T-cell (primary cell): Measurements from ENCODE around the gene ERF. TPM values are rescaled to one million over a fixed set of nuclear protein-coding genes. Genes with fewer than 3 reads are reported as not detected.

Experiments used
- ATAC-seq, 4 experiments: fragments of 200-7000 bp in 3 of 4; fragments of 150-1000 bp in 1 of 4; cut with Tn5 transposase; replicated peaks in 1 of 4; 1 replicate in 3 of 4; 2 replicates in 1 of 4; pipeline ENCODE4 v1.10.0; 2021; ENCODE audit warnings: moderate library complexity in 3 of 4, mild to moderate bottlenecking in 2 of 4, moderate number of reproducible peaks in 1 of 4
- CTCF ChIA-PET, 2 donors: fragments of 300-600 bp; sonication (Branson Sonifier 250); formaldehyde crosslinking; loops; one replicate each; lab custom pipeline; 2022; ENCODE audit warnings: antibody characterized with exemption in 2 of 2; lab: Charles Lee
- POLR2A ChIA-PET, 2 donors: fragments of 300-600 bp; sonication (Branson Sonifier 250); formaldehyde crosslinking; loops; one replicate each; lab custom pipeline; 2022; ENCODE audit warnings: antibody characterized with exemption in 2 of 2; lab: Charles Lee
- DNase-seq, 35 experiments: peaks; one replicate each; pipeline versions ENCODE4 v3.0.0 to v3.0.0-alpha.2; 2013 to 2023
- H3K27ac ChIP-seq: one replicate; pipeline ENCODE4 v1.5.1; 2013; ENCODE audit warnings: low read length
- H3K27me3 ChIP-seq, 2 experiments: replicated peaks in 1 of 2; 1 replicate in 1 of 2; 2 replicates in 1 of 2; pipeline versions ENCODE4 v1.6.1 to v1.7.0; 2013; ENCODE audit warnings: low read length in 1 of 2, mixed read lengths in 1 of 2; ENCODE audit not compliant: control insufficient read depth in 2 of 2, insufficient read depth in 2 of 2; ENCODE audit errors: extremely low read depth in 1 of 2
- H3K36me3 ChIP-seq, 2 donors: 1 replicate in 1 of 2; 2 replicates in 1 of 2; pipeline versions ENCODE4 v1.6.1 to v1.7.0; 2013; ENCODE audit warnings: low read length in 1 of 2; ENCODE audit not compliant: control insufficient read depth in 2 of 2, insufficient read depth in 1 of 2; ENCODE audit errors: extremely low read depth in 1 of 2
- H3K4me1 ChIP-seq, 2 experiments: 1 replicate in 1 of 2; 2 replicates in 1 of 2; pipeline versions ENCODE4 v1.6.1 to v1.7.0; 2013; ENCODE audit warnings: low read length in 2 of 2, mixed read lengths in 1 of 2; ENCODE audit not compliant: insufficient read depth in 2 of 2, control insufficient read depth in 1 of 2; ENCODE audit errors: extremely low read depth in 1 of 2
- H3K4me3 ChIP-seq, 2 donors: 1 replicate in 1 of 2; 2 replicates in 1 of 2; pipeline versions ENCODE4 v1.5.1 to v1.7.0; 2013; ENCODE audit warnings: mild to moderate bottlenecking in 2 of 2, low read length in 1 of 2, moderate library complexity in 1 of 2; ENCODE audit not compliant: control insufficient read depth in 1 of 2; ENCODE audit errors: extremely low read depth in 1 of 2
- H3K9me3 ChIP-seq: 2 replicates; pipeline ENCODE4 v1.7.0; 2013
- H3K27ac Mint-ChIP-seq, 2 donors: one replicate each; pipeline ENCODE4 v1.8.0; 2020 to 2021; ENCODE audit warnings: mild to moderate bottlenecking in 2 of 2, mixed read lengths in 2 of 2
- H3K27me3 Mint-ChIP-seq, 2 donors: one replicate each; pipeline ENCODE4 v1.8.0; 2021 to 2022; ENCODE audit warnings: mixed read lengths in 2 of 2
- H3K36me3 Mint-ChIP-seq: one replicate; pipeline ENCODE4 v1.8.0; 2021; ENCODE audit warnings: mixed read lengths
- H3K4me1 Mint-ChIP-seq, 3 donors: one replicate each; pipeline ENCODE4 v1.8.0; 2020 to 2022; ENCODE audit warnings: mixed read lengths in 3 of 3, mild to moderate bottlenecking in 1 of 3
- H3K4me3 Mint-ChIP-seq, 3 donors: one replicate each; pipeline ENCODE4 v1.8.0; 2020 to 2022; ENCODE audit warnings: mild to moderate bottlenecking in 3 of 3, mixed read lengths in 3 of 3, moderate library complexity in 3 of 3
- H3K9me3 Mint-ChIP-seq, 3 donors: one replicate each; pipeline ENCODE4 v1.8.0; 2020 to 2022; ENCODE audit warnings: mixed read lengths in 3 of 3
- WGBS: methylation state at CpG from one replicate; pipeline ENCODE4 v1.1.5; 2013; ENCODE audit warnings: missing lambda C conversion rate; ENCODE audit not compliant: insufficient coverage; 5-methylcytosine and 5-hydroxymethylcytosine counted together
- total RNA-seq, 35 experiments: library from RNA in 6 of 35; stranded (reverse) in 6 of 35; fragments of 120-200 nt in 1 of 35; gene quantifications; one replicate each; pipeline versions ENCODE4 v1.2.1 to v1.2.4 and lab custom pipeline; 2013 to 2026

ERF gene
- total RNA-seq, 5 donors from 2014 or later (not counting 1 experiment from before 2014, with no cell fraction given) = 35.9 to 97.3 (median 44.6) TPM

DNA sequence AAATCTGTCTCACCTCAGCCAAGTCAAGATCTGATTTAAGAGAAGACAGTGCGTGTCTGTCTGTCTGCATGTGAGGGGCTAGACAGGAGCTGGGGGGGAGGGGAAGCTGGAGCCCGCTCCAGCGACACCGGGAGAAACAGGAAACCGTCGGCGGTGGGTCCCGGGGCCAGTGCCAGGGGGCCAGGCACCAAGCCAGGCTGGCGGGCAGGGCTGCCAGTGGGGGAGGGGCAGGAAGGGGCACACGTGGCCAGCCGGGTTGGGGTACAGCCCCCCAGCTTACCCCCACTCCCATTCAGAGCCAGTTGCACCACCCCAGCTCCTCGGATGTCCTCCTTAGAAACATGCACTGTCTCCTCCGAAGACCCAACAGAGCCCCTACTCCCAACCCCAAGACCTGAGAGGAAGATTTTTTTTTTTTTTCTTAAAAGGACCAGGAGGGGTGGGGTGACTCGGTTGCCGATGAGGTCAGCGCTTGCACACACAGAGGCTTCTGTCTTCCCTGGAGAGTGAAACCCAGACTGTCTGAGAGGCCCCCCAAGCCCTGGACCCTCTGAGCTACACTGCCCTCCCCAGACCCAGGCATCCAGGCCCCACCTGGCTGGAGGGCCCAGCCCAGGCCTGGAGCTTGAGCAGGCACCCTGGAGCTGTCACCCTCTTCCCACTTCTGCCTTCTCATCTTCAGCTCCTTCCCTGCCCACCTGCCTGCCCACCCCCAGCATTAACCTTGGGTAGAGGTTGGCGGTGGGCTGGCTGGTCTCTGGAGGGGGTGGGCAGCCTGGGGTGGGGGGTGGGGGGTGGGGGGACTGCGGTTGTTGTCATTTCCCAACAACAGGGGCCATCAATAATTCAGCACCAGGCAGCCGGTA, 4.0 kb downstream of the ERF start:
- CTCF ChIA-PET = interaction anchor here (0.5 to 1.3 kb wide), 3 partner anchors 8 to 118 kb away, joined by 3 to 7 read pairs (median 4); partner anchors contain the start of gene GSK3A (in 1 of the 2)
- 30% methylated on average over 9 of the region's 19 CpGs for WGBS
- Mint-ChIP-seq H3K9me3 (no peaks in the 10 kb centered on the region), H3K27ac (peak overlapping the region; percentile 73 to 76), H3K36me3 (no peaks in the 10 kb centered on the region), H3K4me3 (peak overlapping the region in 1 of 3 donors; percentile 95), H3K27me3 (peaks cover 0 to 1% of the 10 kb centered on the region in 2 donors), H3K4me1 (peaks cover 32 to 36% (median 33%) of the 10 kb centered on the region in 3 donors)
- H3K9me3 ChIP-seq = no peaks in the 10 kb centered on the region
- peaks cover 30 to 42% of the 10 kb centered on the region in 2 experiments for H3K4me1 ChIP-seq
- DNase-seq (peak in 2 of 35 experiments; percentile 25 to 38), ATAC-seq (no peak)
- H3K4me3 ChIP-seq = peak overlapping the region in 1 of 2 donors; percentile 23
- POLR2A ChIA-PET = interaction anchor here in 1 of 2 donors (0.7 kb wide), 2 partner anchors 9 to 19 kb away, joined by 3 to 4 read pairs; partner anchors contain the start of gene GSK3A
- peaks cover 0 to 5% of the 10 kb centered on the region in 2 experiments for H3K27me3 ChIP-seq
- peak overlapping the region; percentile 55 for H3K27ac ChIP-seq
- H3K36me3 ChIP-seq = peaks cover 0 to 13% of the 10 kb centered on the region in 2 donors

DNA sequence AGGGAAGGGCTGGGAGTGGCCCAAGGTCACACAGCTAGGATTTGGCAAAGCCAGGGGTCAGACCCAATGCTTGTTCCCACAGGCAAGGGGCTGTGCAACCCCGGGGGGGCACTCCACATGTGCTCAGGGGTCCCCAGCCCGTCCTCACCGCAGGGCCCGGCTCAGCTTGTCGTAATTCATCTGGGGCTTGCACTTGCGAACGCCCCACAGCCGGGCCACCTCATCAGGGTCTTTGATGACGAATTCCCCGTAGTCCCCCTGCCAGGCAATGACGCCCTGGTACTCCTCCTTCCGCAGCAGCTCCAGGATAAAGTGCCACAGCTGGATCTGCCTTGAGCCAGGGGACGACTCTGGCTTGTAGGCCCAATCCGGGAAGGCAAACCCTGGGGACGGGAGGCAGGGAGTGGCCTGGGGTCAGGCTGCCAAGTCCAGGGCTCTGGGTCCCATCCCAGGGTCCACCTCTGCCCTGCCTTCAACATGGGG, 4.7 kb downstream of the ERF start:
- no peak for ATAC-seq
- Histone ChIP-seq H3K27me3 (no peaks in the 10 kb centered on the region), H3K36me3 (peaks cover 0 to 13% of the 10 kb centered on the region in 2 donors), H3K9me3 (no peaks in the 10 kb centered on the region), H3K4me1 (peaks cover 25 to 36% of the 10 kb centered on the region in 2 experiments), H3K27ac (peak overlapping the region; percentile 55), H3K4me3 (no peak overlapping the region)
- Mint-ChIP-seq H3K4me3 (peak overlapping the region in 1 of 3 donors; percentile 95), H3K4me1 (peaks cover 34 to 37% (median 36%) of the 10 kb centered on the region in 3 donors), H3K27me3 (no peaks in the 10 kb centered on the region), H3K27ac (peak overlapping the region; percentile 73 to 76), H3K36me3 (no peaks in the 10 kb centered on the region), H3K9me3 (no peaks in the 10 kb centered on the region)
- 97% methylated on average over 15 of the region's 15 CpGs for WGBS
- DNase-seq = no peak
- ChIA-PET CTCF (interaction anchor here in 1 of 2 donors (0.5 kb wide), 1 partner anchor 11 kb away, joined by 4 read pairs; no protein-coding TSS in a partner anchor), POLR2A (interaction anchor here in 1 of 2 donors (0.7 kb wide), 1 partner anchor 8 kb away, joined by 4 read pairs; the partner anchor contains the start of gene GSK3A)

GRCh38 chr19:42249769-42250168, 5.2 kb downstream of the ERF start:
- H3K27me3 ChIP-seq = no peaks in the 10 kb centered on the region
- ATAC-seq = no peak
- H3K4me3 Mint-ChIP-seq = peak overlapping the region in 1 of 3 donors; percentile 31
- H3K4me3 ChIP-seq = no peak overlapping the region
- H3K27ac ChIP-seq = no peak overlapping the region
- no peaks in the 10 kb centered on the region for H3K27me3 Mint-ChIP-seq
- peak overlapping the region; percentile 73 to 74 for H3K27ac Mint-ChIP-seq
- ChIA-PET POLR2A (no interaction called here), CTCF (no interaction called here)
- H3K9me3 ChIP-seq = no peaks in the 10 kb centered on the region
- peaks cover 38 to 41% (median 40%) of the 10 kb centered on the region in 3 donors for H3K4me1 Mint-ChIP-seq
- no peaks in the 10 kb centered on the region for H3K36me3 Mint-ChIP-seq
- H3K36me3 ChIP-seq = peaks cover 0 to 13% of the 10 kb centered on the region in 2 donors
- 94% methylated on average over 3 of the region's 6 CpGs for WGBS
- DNase-seq = no peak
- peaks cover 25 to 41% of the 10 kb centered on the region in 2 experiments for H3K4me1 ChIP-seq
- H3K9me3 Mint-ChIP-seq = no peaks in the 10 kb centered on the region

- H3K9me3 Mint-ChIP-seq = no peaks in the 10 kb centered on the region
- POLR2A ChIA-PET = no interaction called here
- Histone ChIP-seq H3K4me1 (peaks cover 25 to 43% of the 10 kb centered on the region in 2 experiments), H3K27me3 (no peaks in the 10 kb centered on the region), H3K36me3 (peaks cover 0 to 13% of the 10 kb centered on the region in 2 donors), H3K27ac (no peak overlapping the region), H3K4me3 (no peak overlapping the region), H3K9me3 (no peaks in the 10 kb centered on the region)
- H3K36me3 Mint-ChIP-seq = no peaks in the 10 kb centered on the region
- CTCF ChIA-PET = no interaction called here
- 90% methylated on average over 34 of the region's 36 CpGs for WGBS
- DNase-seq = no peak
- ATAC-seq = no peak
- H3K4me3 Mint-ChIP-seq = peak overlapping the region in 1 of 3 donors; percentile 31
- H3K27ac Mint-ChIP-seq = no peak overlapping the region
- H3K27me3 Mint-ChIP-seq = no peaks in the 10 kb centered on the region
- H3K4me1 Mint-ChIP-seq = peaks cover 43 to 46% (median 45%) of the 10 kb centered on the region in 3 donors
Measured at GRCh38 chr19:42249149-42249750, 5.7 kb downstream of the ERF start.

- H3K27me3 Mint-ChIP-seq = no peaks in the 10 kb centered on the region
- peak overlapping the region in 1 of 3 donors; percentile 31 for H3K4me3 Mint-ChIP-seq
- H3K27me3 ChIP-seq = no peaks in the 10 kb centered on the region
- peak in 1 of 35 experiments; percentile 5 for DNase-seq
- 89% methylated on average over 17 of the region's 41 CpGs for WGBS
- H3K9me3 ChIP-seq = no peaks in the 10 kb centered on the region
- peaks cover 45 to 50% (median 49%) of the 10 kb centered on the region in 3 donors for H3K4me1 Mint-ChIP-seq
- ChIA-PET POLR2A (interaction anchor here in 1 of 2 donors (0.6 kb wide), 1 partner anchor 9 kb away, joined by 4 read pairs; no protein-coding TSS in a partner anchor), CTCF (interaction anchor here in 1 of 2 donors (0.9 kb wide), 1 partner anchor 31 kb away, joined by 3 read pairs; no protein-coding TSS in a partner anchor)
- H3K27ac Mint-ChIP-seq = no peak overlapping the region
- H3K36me3 Mint-ChIP-seq = no peaks in the 10 kb centered on the region
- H3K27ac ChIP-seq = no peak overlapping the region
- no peak for ATAC-seq
- no peak overlapping the region for H3K4me3 ChIP-seq
- H3K36me3 ChIP-seq = peaks cover 0 to 13% of the 10 kb centered on the region in 2 donors
- H3K9me3 Mint-ChIP-seq = no peaks in the 10 kb centered on the region
- peaks cover 25 to 51% of the 10 kb centered on the region in 2 experiments for H3K4me1 ChIP-seq
Measured at GRCh38 chr19:42248270-42249148, 6.4 kb downstream of the ERF start.
